Erythroblast (primary cell): ENCODE data around the gene MYO10.

ENCODE experiments used
- GATA1 ChIP-seq: IDR thresholded peaks from 2 replicates; pipeline ENCODE4 v1.6.1; 2011; ENCODE audit warnings: low read depth, mild to moderate bottlenecking, control low read depth, low read length, moderate library complexity
- POLR2A ChIP-seq: IDR thresholded peaks from 2 replicates; pipeline ENCODE4 v1.6.1; 2011; ENCODE audit warnings: mild to moderate bottlenecking, low read length

GRCh38 chr5:16871746-16872339 is 64.2 kb downstream of the MYO10 start:
- TF ChIP-seq POLR2A (no peak), GATA1 (no peak)
